A673 (cell line): ENCODE results near the gene RPP14. TPM values are rescaled to one million over a fixed set of nuclear protein-coding genes. Genes with fewer than 3 reads are reported as not detected.

ENCODE experiments used
- BruUV-seq: library from RNA; stranded (reverse); fragments of 400-500 nt; replicated peaks from 2 replicates; lab custom pipeline; 2021; lab: Mats Ljungman, UMichigan
- CTCF ChIA-PET: fragments of 300-600 bp; sonication (Branson Sonifier 250); formaldehyde crosslinking; loops from one replicate; lab custom pipeline; 2022; ENCODE audit warnings: antibody characterized with exemption; lab: Charles Lee
- POLR2A ChIA-PET: fragments of 300-600 bp; sonication (Branson Sonifier 250); formaldehyde crosslinking; loops from one replicate; lab custom pipeline; 2022; ENCODE audit warnings: antibody characterized with exemption; ENCODE audit not compliant: low non-redundant PET; lab: Charles Lee
- DNase-seq: peaks from one replicate; pipeline ENCODE4 v3.0.0-alpha.2; 2015; ENCODE audit warnings: low spot score
- H3K27ac ChIP-seq: fragments of 200-600 bp; sonication (generic); 2 replicates; pipeline ENCODE4 v1.5.1; 2016; ENCODE audit warnings: mixed run types, low read depth, mild to moderate bottlenecking, mixed read lengths, antibody characterized with exemption, low read length; ENCODE audit not compliant: poor library complexity, severe bottlenecking
- H3K27me3 ChIP-seq: fragments of 200-600 bp; sonication (generic); replicated peaks from 2 replicates; pipeline ENCODE4 v1.6.1; 2017; ENCODE audit warnings: mixed run types, low read depth, mild to moderate bottlenecking, mixed read lengths, antibody characterized with exemption, low read length; ENCODE audit not compliant: insufficient read depth, poor library complexity
- H3K36me3 ChIP-seq: fragments of 200-600 bp; sonication (generic); 2 replicates; pipeline ENCODE4 v1.6.1; 2016; ENCODE audit warnings: mixed run types, mild to moderate bottlenecking, mixed read lengths, antibody characterized with exemption, low read length; ENCODE audit not compliant: insufficient read depth, poor library complexity, severe bottlenecking
- H3K4me1 ChIP-seq: fragments of 200-600 bp; sonication (generic); 2 replicates; pipeline ENCODE4 v1.6.1; 2017; ENCODE audit warnings: mixed run types, mild to moderate bottlenecking, mixed read lengths, antibody characterized with exemption, low read length; ENCODE audit not compliant: insufficient read depth, poor library complexity, severe bottlenecking
- H3K4me3 ChIP-seq: fragments of 200-600 bp; sonication (generic); 2 replicates; pipeline ENCODE4 v1.5.1; 2016; ENCODE audit warnings: low read depth, mixed run types, mild to moderate bottlenecking, mixed read lengths, low read length; ENCODE audit not compliant: poor library complexity, severe bottlenecking
- H3K9me3 ChIP-seq: fragments of 200-600 bp; sonication (generic); 2 replicates; pipeline ENCODE4 v1.6.1; 2016; ENCODE audit warnings: mixed run types, low read depth, mild to moderate bottlenecking, mixed read lengths, antibody characterized with exemption, low read length; ENCODE audit not compliant: poor library complexity, severe bottlenecking
- EZH2 ChIP-seq: fragments of 200-600 bp; sonication (generic); IDR thresholded peaks from 2 replicates; pipeline ENCODE4 v1.6.1; 2017; ENCODE audit warnings: borderline replicate concordance, low read depth, mild to moderate bottlenecking, mixed read lengths, antibody characterized with exemption, low read length; ENCODE audit not compliant: poor library complexity, severe bottlenecking
- intact Hi-C: fragments of 100-400 bp; cut with micrococcal nuclease; formaldehyde crosslinking; loops from one replicate; pipeline ENCODE4 v1.10.0; 2022; ENCODE audit not compliant: unreplicated experiment
- total RNA-seq: library from RNA; stranded (reverse); gene quantifications from 2 replicates; pipeline ENCODE4 v1.2.3, GENCODE V29; 2021
- TF ChIP-seq, protein P1 (sequence below): fragments of 300-800, 200-600 bp; sonication (generic); conservative IDR thresholded peaks from 2 replicates; pipeline ENCODE4 v1.5.1; 2017; ENCODE audit warnings: low read depth, mild to moderate bottlenecking, antibody characterized with exemption, low read length, moderate library complexity, mixed read lengths

Gene RPP14
- total RNA-seq, 1 experiment from 2014 or later: 17.4 TPM

DNA sequence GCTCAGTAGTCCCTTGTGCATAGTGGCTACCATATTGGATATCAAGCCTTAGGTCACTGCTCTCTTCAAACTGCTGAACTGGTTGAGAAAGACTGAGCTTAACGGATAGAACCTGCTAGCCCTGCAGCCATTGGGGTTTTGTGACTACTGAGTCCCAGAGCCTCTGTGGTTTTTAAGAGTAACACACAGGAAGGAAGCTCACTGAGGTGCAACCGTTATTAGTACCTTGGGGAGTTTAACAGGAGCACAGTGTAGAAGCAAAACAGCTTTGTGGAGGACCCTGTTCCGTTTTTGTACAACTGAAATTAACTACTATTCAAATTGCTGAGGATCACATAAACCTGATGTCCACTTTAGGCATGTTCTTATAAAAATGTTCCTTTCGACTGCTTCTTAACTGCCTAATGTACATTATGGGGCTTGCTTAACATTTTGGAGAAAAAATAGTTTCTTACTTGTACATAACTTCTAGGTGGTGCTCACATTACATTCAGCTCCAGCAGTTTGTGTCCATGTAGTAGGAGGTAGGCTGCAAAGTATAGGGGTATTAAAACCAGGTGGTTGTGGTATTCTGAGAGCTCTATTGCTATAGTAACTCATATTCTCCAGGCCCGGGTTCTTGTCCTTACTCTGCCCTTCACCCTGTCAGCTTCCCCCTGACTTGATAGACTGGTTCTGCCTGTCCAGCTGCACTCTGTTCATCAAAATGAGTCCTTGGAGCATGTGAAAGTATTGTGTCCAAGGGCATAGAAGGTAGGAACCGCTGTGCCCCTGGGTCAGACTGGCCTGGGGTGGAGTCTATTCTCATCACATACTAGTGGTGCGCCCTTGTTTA is 44.0 kb downstream of the RPP14 start:
- no peaks in the 10 kb centered on the region for H3K9me3 ChIP-seq
- H3K36me3 ChIP-seq: no peaks in the 10 kb centered on the region
- intact Hi-C loops: no loop called here
- TF ChIP-seq, protein P1, sequence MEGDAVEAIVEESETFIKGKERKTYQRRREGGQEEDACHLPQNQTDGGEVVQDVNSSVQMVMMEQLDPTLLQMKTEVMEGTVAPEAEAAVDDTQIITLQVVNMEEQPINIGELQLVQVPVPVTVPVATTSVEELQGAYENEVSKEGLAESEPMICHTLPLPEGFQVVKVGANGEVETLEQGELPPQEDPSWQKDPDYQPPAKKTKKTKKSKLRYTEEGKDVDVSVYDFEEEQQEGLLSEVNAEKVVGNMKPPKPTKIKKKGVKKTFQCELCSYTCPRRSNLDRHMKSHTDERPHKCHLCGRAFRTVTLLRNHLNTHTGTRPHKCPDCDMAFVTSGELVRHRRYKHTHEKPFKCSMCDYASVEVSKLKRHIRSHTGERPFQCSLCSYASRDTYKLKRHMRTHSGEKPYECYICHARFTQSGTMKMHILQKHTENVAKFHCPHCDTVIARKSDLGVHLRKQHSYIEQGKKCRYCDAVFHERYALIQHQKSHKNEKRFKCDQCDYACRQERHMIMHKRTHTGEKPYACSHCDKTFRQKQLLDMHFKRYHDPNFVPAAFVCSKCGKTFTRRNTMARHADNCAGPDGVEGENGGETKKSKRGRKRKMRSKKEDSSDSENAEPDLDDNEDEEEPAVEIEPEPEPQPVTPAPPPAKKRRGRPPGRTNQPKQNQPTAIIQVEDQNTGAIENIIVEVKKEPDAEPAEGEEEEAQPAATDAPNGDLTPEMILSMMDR: no peak
- TF ChIP-seq EZH2: no peak
- CTCF ChIA-PET: no interaction called here
- no peak overlapping the region for H3K27ac ChIP-seq
- POLR2A ChIA-PET: no interaction called here
- H3K4me1 ChIP-seq: peaks cover 7% of the 10 kb centered on the region
- no peak overlapping the region for H3K4me3 ChIP-seq
- no peak for DNase-seq
- BruUV-seq: no TSS peak
- no peaks in the 10 kb centered on the region for H3K27me3 ChIP-seq

DNA sequence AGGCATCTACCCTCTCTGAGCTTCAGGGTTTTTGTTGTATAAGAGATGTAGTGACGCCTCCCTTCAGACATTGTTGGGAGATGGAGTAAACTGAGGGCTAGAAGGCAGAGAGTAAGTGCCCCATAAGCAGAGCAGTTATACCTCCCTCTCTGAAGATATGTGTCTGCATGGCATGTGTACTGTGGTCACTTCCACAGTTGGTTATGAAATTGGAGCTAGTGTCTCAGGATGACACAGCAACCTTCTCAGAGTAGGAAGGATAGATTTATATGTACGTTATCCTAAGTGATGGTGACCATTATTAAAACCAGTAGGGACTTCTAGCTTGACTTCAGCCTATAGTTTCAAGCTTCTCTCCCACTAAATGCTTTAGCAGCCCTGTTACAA is 44.6 kb downstream of the RPP14 start:
- ChIA-PET CTCF (no interaction called here), POLR2A (no interaction called here)
- intact Hi-C loops: no loop called here
- TF ChIP-seq, protein P1: no peak
- no peak for TF ChIP-seq EZH2
- no TSS peak for BruUV-seq
- Histone ChIP-seq H3K27me3 (no peaks in the 10 kb centered on the region), H3K4me1 (peaks cover 7% of the 10 kb centered on the region), H3K9me3 (no peaks in the 10 kb centered on the region), H3K4me3 (no peak overlapping the region), H3K36me3 (no peaks in the 10 kb centered on the region), H3K27ac (no peak overlapping the region)
- DNase-seq: no peak

DNA sequence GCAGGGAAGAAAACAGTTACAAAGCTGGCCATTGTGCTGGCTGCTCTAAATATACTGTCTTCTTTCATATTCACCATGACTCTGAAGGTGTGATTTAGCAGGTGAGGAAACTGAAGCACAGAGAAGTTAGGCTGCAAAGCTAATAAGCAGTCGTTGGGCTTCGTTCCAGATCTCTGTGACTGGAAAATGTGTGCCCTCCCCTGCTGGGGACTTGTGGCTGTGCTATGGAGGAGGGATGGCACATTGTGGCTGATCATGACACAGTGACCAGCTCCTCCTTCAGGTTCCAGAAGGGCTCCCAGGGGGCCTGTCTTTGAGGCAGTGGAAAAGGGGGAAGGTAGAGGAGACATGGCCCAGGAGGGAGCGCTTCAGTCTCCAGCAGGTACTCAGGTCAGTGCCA is 45.9 kb downstream of the RPP14 start:
- Histone ChIP-seq H3K27ac (no peak overlapping the region), H3K9me3 (no peaks in the 10 kb centered on the region), H3K4me3 (no peak overlapping the region), H3K36me3 (no peaks in the 10 kb centered on the region), H3K4me1 (peaks cover 7% of the 10 kb centered on the region), H3K27me3 (no peaks in the 10 kb centered on the region)
- intact Hi-C loops: no loop called here
- DNase-seq: peak; percentile 58
- ChIA-PET CTCF (no interaction called here), POLR2A (interaction anchor here (0.6 kb wide), 1 partner anchor 390 kb away, joined by 4 read pairs; no protein-coding TSS in a partner anchor)
- BruUV-seq: no TSS peak
- TF ChIP-seq, protein P1: no peak
- no peak for TF ChIP-seq EZH2
